ENCODE results near the gene FBF1.

GRCh38 chr17:75959839-75960511 is 19.1 kb upstream of the FBF1 start:
- TF ChIP-seq ZNF274 (IDR thresholded peaks at IDR 0.05; ENCODE audit: low read depth, low read length) (no peak), SUZ12 (IDR thresholded peaks at IDR 0.05; ENCODE audit: extremely low read depth, insufficient read depth, insufficient read length) (no peak)
